AG10803 (cell line): ENCODE results near the gene CARD9.

Experiments
- DNase-seq: peaks from one replicate; pipeline ENCODE4 v3.0.0; 2010; ENCODE audit warnings: low read depth
- H3K4me3 ChIP-seq: 2 replicates; pipeline ENCODE4 v1.5.1; 2011; ENCODE audit warnings: mild to moderate bottlenecking, low read length, control low read depth
- TF ChIP-seq, protein P1 (sequence below): conservative IDR thresholded peaks from 2 replicates; pipeline ENCODE4 v1.5.1; 2011; ENCODE audit warnings: mild to moderate bottlenecking, low read length, control low read depth, inconsistent platforms

Gene CARD9

DNA sequence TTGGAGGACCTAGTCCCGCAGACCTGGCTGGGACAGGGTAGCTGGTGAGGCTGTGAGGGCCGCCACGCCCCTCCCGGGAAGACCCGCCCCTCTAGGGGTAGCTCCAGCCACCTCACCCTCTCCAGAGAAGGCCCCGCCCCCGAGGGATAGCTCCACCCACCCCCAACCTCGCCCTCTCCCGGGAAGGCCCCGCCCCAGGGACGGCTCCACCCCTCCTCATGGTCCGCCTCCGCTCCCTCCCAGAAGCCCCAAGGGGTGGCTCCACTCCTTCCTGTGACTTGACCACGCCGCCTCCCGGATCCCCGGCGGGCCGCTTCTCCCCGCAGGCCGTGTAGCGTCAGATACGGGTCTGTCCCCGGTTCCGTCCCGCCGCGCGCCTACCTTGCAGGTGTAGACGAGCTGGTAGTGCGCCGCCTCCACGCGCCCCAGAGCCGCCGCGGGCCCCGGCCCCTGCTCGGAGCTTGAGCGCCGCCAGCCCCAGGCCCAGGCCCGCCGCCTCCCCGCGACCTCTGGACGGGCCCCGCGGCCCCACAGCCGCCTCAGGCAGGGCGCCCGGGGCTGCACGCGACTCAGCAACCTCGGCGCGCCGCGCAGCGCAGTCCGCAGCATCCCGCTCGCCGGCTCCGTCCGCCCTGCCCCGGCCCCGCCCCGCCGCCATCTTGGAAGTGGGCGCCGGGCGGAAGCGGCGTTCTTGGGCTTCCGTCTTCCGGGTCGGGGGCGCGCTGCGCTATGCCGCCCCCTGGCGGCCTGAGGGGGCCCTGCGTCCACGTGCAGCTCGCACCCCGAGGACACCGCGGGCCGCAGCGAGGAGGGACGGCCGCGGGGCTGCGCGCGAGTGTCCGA lies 10.1 kb downstream of the CARD9 start, which contains the start of gene DNLZ:
Gene DNLZ (minus strand): TSS at position 639 of the 843 bp plus-strand sequence. CDS start 30 bp downstream, at position 609.
- DNase-seq: peak; percentile 93
- H3K4me3 ChIP-seq: peak within 1 kb of the TSS; percentile 70
- TF ChIP-seq, protein P1, sequence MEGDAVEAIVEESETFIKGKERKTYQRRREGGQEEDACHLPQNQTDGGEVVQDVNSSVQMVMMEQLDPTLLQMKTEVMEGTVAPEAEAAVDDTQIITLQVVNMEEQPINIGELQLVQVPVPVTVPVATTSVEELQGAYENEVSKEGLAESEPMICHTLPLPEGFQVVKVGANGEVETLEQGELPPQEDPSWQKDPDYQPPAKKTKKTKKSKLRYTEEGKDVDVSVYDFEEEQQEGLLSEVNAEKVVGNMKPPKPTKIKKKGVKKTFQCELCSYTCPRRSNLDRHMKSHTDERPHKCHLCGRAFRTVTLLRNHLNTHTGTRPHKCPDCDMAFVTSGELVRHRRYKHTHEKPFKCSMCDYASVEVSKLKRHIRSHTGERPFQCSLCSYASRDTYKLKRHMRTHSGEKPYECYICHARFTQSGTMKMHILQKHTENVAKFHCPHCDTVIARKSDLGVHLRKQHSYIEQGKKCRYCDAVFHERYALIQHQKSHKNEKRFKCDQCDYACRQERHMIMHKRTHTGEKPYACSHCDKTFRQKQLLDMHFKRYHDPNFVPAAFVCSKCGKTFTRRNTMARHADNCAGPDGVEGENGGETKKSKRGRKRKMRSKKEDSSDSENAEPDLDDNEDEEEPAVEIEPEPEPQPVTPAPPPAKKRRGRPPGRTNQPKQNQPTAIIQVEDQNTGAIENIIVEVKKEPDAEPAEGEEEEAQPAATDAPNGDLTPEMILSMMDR: peak; percentile 58

DNA sequence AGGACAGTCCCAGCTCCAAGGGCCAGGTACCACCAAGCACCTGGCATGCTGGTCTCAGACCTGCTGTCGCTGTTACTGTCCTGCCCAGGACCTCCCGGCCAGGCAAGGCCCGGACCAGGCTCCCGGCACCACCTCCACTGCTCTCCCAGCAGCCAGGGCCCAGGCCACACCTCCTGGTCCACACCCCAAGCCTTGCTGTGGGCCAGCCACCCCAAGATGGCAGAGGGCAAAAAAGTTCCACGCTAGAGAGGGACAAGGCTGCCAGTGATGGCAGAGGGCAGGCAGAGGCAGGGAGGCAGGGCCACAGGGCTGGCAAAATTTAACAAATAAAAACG lies 11.1 kb downstream of the CARD9 start:
- peak; percentile 18 for DNase-seq
- TF ChIP-seq, protein P1: no peak
- peak overlapping the region; percentile 40 for H3K4me3 ChIP-seq

DNA sequence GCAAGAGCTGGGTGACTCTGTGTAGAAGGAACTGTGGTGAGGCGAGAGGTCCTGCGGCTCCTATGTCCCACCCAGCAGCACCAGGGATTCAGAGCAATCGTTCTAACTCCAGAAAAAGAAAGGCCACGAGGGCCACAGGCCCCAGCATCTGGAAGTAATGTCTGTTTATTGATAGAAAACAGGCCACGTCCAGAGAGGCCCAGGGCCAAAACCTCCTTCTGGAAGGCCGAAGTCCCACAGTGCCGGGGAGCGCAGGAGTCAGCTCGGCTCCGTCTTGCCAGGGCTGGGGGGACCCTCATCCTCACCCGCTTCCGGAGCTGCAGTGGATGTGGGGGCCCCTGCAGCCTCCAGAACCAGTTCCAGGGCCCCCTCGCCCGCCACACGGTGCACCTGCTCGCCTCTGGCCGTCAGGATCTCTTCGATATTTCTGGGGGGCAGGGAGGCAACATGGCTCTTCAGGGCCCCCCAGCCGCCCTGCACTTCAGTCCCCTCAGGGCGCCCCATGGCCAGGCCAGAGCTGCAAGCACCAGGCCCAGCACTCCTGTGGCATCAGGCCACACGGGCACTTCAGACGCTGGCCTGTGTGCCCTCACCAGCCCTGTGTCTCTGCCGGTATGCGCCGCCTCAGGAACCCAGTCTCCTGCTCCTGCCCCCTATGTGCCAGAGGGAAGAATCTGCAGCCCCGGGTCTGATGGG lies 11.6 kb downstream of the CARD9 start:
- DNase-seq: peak; percentile 58
- peak overlapping the region; percentile 40 for H3K4me3 ChIP-seq
- TF ChIP-seq, protein P1: no peak; the same call in 1 of the 2 replicates

DNA sequence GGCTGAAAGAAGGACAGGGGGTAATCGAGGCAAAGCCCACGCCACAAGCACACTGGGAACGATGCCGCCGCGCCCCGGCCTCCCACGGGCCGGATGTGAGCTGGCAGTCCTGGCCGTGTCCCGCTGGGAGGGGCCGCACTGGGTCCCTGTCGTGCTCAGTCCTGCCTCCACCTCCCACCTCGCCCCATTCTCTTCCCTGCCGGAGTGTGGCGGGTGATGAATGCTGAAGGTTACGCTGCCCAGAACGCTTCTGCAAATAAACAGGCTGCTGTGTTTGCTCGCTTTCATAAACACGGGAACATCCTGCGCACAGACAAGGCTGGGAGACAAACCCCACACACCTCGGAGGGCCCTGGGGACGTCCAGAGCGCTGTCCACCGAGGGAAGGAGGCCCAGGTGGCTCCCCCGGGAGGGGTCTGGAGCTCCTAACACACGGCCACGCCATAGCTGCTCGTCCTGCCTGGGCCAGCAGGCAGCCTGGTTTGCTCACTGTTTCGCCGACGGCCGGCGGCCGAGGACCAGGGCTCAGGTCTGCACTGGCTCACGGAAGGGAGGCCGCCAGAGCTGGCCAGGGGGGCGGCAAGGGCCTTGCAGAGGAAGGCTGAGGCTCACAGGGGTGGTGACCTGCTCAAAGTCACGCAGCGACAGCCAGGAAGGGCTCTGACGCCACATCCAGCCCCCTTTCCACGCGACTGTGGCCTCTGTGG lies 12.3 kb downstream of the CARD9 start:
- TF ChIP-seq, protein P1: no peak
- peak; percentile 47 for DNase-seq
- H3K4me3 ChIP-seq: peak overlapping the region; percentile 15; the same call in 1 of the 2 replicates

DNA sequence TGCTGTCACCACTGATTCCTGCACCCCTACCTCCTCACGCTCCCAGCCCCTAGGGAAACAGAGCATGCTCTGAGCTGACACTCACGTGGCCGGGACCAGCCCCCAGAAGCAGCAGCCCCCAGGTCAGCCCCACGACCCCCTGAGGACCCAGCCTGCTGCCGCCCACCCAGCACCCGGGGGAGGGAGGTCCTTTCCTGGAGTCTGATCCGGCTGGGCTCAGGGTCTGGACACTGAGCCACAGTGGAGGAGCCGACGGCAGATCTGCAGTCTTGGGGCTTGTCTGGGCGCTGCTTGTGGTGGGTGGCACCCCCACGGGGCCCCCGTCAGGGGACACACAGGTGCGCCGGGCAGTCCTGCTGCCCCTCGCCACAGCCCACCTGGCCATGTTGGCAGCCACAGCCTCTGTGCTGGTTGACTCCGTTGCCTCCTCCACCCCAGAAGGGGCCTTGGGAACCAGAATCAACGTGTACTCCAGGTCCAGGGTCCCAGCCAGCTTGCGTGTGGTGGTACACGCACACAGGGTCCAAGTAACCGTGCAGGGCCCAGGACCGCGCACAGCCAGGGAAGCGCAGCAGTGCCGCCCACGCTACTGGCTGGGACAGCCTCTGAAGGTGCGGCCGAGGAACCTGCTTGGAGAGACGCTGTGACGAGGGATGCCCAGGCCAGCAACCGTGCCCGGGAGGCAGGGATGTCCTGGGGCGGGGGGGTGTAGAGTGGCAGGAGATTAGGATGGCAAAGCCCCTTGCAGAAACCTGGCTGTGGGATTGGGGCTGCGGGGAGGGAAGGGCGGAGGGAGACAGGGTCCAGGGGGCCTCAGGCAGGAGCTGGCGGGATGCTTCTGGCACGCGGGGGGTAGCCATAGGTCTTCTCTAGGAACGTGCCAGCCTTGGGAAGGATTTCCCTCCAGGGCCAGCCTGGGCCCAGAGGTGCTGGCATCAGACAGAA lies 13.4 kb downstream of the CARD9 start:
- no peak for DNase-seq
- TF ChIP-seq, protein P1: no peak
- no peak overlapping the region for H3K4me3 ChIP-seq

DNA sequence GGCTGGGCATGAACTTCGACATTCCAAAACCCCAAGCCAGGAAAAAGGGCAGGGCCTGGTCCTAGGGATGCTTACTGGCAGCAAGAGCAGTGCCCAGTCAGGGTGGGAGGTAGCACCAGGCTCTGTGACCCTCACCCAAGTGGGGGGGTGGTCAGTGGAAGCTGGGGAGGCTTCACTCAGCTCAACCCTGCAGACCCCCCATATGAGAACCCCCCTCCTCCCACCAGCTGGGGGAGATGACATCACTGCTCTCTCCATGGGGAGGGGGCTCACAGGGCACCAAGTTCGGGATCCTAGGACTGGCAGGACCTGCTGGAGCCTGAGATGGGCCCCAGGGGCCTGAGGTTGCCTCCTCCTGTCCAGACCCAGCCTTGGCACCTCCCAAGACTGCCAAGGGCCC lies 14.6 kb downstream of the CARD9 start:
- no peak for DNase-seq
- TF ChIP-seq, protein P1: no peak
- H3K4me3 ChIP-seq: no peak overlapping the region
